Liver (tissue), 9 donors: ENCODE data around the gene ASXL1. TPM values are rescaled to one million over a fixed set of nuclear protein-coding genes. Genes with fewer than 3 reads are reported as not detected.
A peak's percentile ranks its signal among the peaks of the same experiment; 100 is the strongest.

Source experiments
- DNase-seq: peaks from one replicate; pipeline ENCODE4 v3.0.0-alpha.2; 2017; ENCODE audit warnings: low spot score
- H3K27ac ChIP-seq, 2 donors: one replicate each; pipeline ENCODE4 v1.7.0; 2013; ENCODE audit warnings: inconsistent platforms in 2 of 2, low read length in 2 of 2, control low read depth in 1 of 2, low read depth in 1 of 2, mild to moderate bottlenecking in 1 of 2
- H3K27me3 ChIP-seq, 4 donors: one replicate each; pipeline versions ENCODE4 v1.6.1 to v1.7.0; 2013; ENCODE audit warnings: low read length in 3 of 4, inconsistent platforms in 1 of 4, mild to moderate bottlenecking in 1 of 4, moderate library complexity in 1 of 4; ENCODE audit not compliant: control insufficient read depth in 4 of 4, insufficient read depth in 4 of 4
- H3K36me3 ChIP-seq, 4 donors: one replicate each; pipeline versions ENCODE4 v1.6.1 to v1.7.0; 2013; ENCODE audit warnings: low read length in 3 of 4, mild to moderate bottlenecking in 3 of 4, low read depth in 1 of 4, moderate library complexity in 1 of 4; ENCODE audit not compliant: control insufficient read depth in 4 of 4, insufficient read depth in 3 of 4
- H3K4me1 ChIP-seq, 4 donors: one replicate each; pipeline versions ENCODE4 v1.6.1 to v1.7.0; 2013; ENCODE audit warnings: low read length in 3 of 4, mild to moderate bottlenecking in 3 of 4, moderate library complexity in 1 of 4; ENCODE audit not compliant: control insufficient read depth in 4 of 4, insufficient read depth in 4 of 4
- H3K4me3 ChIP-seq, 3 donors: one replicate each; pipeline versions ENCODE4 v1.6.1 to v1.7.0; 2013; ENCODE audit warnings: low read length in 3 of 3, control low read depth in 1 of 3, low read depth in 1 of 3, mild to moderate bottlenecking in 1 of 3
- H3K9ac ChIP-seq, 2 donors: one replicate each; pipeline ENCODE4 v1.7.0; 2013; ENCODE audit warnings: low read length in 2 of 2, mild to moderate bottlenecking in 2 of 2, moderate library complexity in 2 of 2, control low read depth in 1 of 2, low read depth in 1 of 2
- H3K9me3 ChIP-seq, 4 donors: one replicate each; pipeline versions ENCODE4 v1.6.1 to v1.7.0; 2013; ENCODE audit warnings: low read length in 3 of 4; ENCODE audit not compliant: control insufficient read depth in 4 of 4
- ATF3 ChIP-seq: IDR thresholded peaks from 2 replicates; pipeline ENCODE4 v1.6.1; 2016; ENCODE audit warnings: antibody characterized with exemption
- CTCF ChIP-seq: fragments of 150-350 bp; IDR thresholded peaks from 2 replicates; pipeline ENCODE4 v1.5.1; 2017; ENCODE audit warnings: improper control_type of control experiment, low read depth, low read length; ENCODE audit not compliant: missing input control
- EGR1 ChIP-seq, 2 donors: IDR thresholded peaks; 2 replicates each; pipeline ENCODE4 v1.6.1; 2016 to 2018; ENCODE audit warnings: antibody characterized with exemption in 2 of 2, low read depth in 2 of 2
- FOXA1 ChIP-seq: IDR thresholded peaks from 2 replicates; pipeline ENCODE4 v1.6.1; 2016; ENCODE audit warnings: antibody characterized with exemption
- FOXA2 ChIP-seq: IDR thresholded peaks from 2 replicates; pipeline ENCODE4 v1.6.1; 2016; ENCODE audit warnings: antibody characterized with exemption
- GABPA ChIP-seq, 2 donors: IDR thresholded peaks in 1 of 2; conservative IDR thresholded peaks in 1 of 2; 2 replicates each; pipeline ENCODE4 v1.6.1; 2016; ENCODE audit warnings: antibody characterized with exemption in 2 of 2, mild to moderate bottlenecking in 1 of 2, moderate library complexity in 1 of 2
- HNF4A ChIP-seq, 2 donors: conservative IDR thresholded peaks; 2 replicates each; pipeline ENCODE4 v1.6.1; 2016; ENCODE audit warnings: antibody characterized with exemption in 2 of 2, mild to moderate bottlenecking in 2 of 2
- HNF4G ChIP-seq: IDR thresholded peaks from 2 replicates; pipeline ENCODE4 v1.6.1; 2016; ENCODE audit warnings: antibody characterized with exemption
- JUND ChIP-seq, 2 donors: IDR thresholded peaks; 2 replicates each; pipeline ENCODE4 v1.6.1; 2016; ENCODE audit warnings: antibody characterized with exemption in 2 of 2
- NR2F2 ChIP-seq: IDR thresholded peaks from 2 replicates; pipeline ENCODE4 v1.6.1; 2016; ENCODE audit warnings: antibody characterized with exemption
- RAD21 ChIP-seq, 2 donors: IDR thresholded peaks; 2 replicates each; pipeline ENCODE4 v1.6.1; 2016; ENCODE audit warnings: antibody characterized with exemption in 2 of 2, mild to moderate bottlenecking in 2 of 2
- RXRA ChIP-seq, 2 donors: IDR thresholded peaks; 2 replicates each; pipeline ENCODE4 v1.6.1; 2017 to 2018; ENCODE audit warnings: antibody characterized with exemption in 2 of 2, mild to moderate bottlenecking in 1 of 2
- SP1 ChIP-seq: IDR thresholded peaks from 2 replicates; pipeline ENCODE4 v1.6.1; 2018; ENCODE audit warnings: antibody characterized with exemption, mild to moderate bottlenecking
- TAF1 ChIP-seq: conservative IDR thresholded peaks from 2 replicates; pipeline ENCODE4 v1.6.1; 2016; ENCODE audit warnings: antibody characterized with exemption, mild to moderate bottlenecking
- YY1 ChIP-seq: IDR thresholded peaks from 2 replicates; pipeline ENCODE4 v1.6.1; 2016; ENCODE audit warnings: antibody characterized with exemption, mild to moderate bottlenecking
- ZBTB33 ChIP-seq: IDR thresholded peaks from 2 replicates; pipeline ENCODE4 v1.6.1; 2016; ENCODE audit warnings: antibody characterized with exemption
- WGBS: extraction: QIAGEN DNeasy Blood & Tissue Kit; methylation state at CpG from one replicate; pipeline ENCODE4 v1.1.7; 2013; 5-methylcytosine and 5-hydroxymethylcytosine counted together
- polyA plus RNA-seq, 2 donors: library from polyadenylated mRNA; stranded (reverse) in 1 of 2; unstranded in 1 of 2; fragments of 200-250 nt in 1 of 2; fragments of >200 nt in 1 of 2; fragmentation: Nextera tagmentation in 1 of 2; extraction: Ambion mirVana in 1 of 2; gene quantifications; one replicate each; pipeline versions ENCODE4 v1.2.1 to v1.2.3, GENCODE V29; 2013 to 2015
- total RNA-seq, 2 donors: library from RNA; depleted of rRNA; stranded (reverse); fragments of >200 nt; gene quantifications; one replicate each; pipeline ENCODE4 v1.2.3, GENCODE V29; 2014
- TF ChIP-seq, protein P1 (sequence below): IDR thresholded peaks from 2 replicates; pipeline ENCODE4 v1.6.1; 2016; ENCODE audit warnings: antibody characterized with exemption
- TF ChIP-seq, protein P2 (sequence below): IDR thresholded peaks from 2 replicates; pipeline ENCODE4 v1.6.1; 2016; ENCODE audit warnings: antibody characterized with exemption, mild to moderate bottlenecking
- donor health status: healthy.
- donor health status: healthy.
- donor health status: healthy.
- donor health status: healthy.
- donor health status: healthy.

The ASXL1 gene
- total and polyA plus RNA-seq, 4 donors, result 13.4 to 61.3 (median 24.5) TPM

DNA sequence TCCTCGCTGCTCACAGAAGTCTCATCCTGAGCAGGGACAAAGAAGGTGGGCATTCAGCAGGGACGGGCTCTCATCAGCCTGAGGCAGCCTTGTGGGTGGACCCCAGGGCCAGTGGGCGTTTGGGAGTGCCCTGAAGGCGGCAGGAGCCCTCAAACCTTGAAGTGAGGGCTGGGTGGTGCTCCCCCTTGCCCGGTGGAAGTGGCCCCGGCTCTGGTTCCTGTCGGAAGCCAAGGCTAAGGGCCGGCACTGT lies 116.5 kb downstream of the ASXL1 start:
- Histone ChIP-seq H3K4me1 (peaks cover 37 to 66% (median 50%) of the 10 kb centered on the region in 4 donors), H3K36me3 (no peaks in the 10 kb centered on the region), H3K9me3 (no peaks in the 10 kb centered on the region), H3K4me3 (no peak overlapping the region), H3K9ac (no peak overlapping the region), H3K27ac (peak overlapping the region; percentile 68 to 75), H3K27me3 (no peaks in the 10 kb centered on the region)
- DNase-seq, result no peak
- TF ChIP-seq NR2F2, result no peak
- no peak for TF ChIP-seq GABPA (IDR thresholded peaks at IDR 0.05 in 1 of 2, conservative IDR thresholded peaks at IDR 0.05 in 1 of 2)
- no peak for TF ChIP-seq EGR1 (IDR thresholded peaks at IDR 0.05; ENCODE audit: low read depth in 2 of 2)
- TF ChIP-seq, protein P1, sequence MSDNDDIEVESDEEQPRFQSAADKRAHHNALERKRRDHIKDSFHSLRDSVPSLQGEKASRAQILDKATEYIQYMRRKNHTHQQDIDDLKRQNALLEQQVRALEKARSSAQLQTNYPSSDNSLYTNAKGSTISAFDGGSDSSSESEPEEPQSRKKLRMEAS, result no peak
- no peak for TF ChIP-seq HNF4A (conservative IDR thresholded peaks at IDR 0.05)
- no peak for TF ChIP-seq RAD21 (IDR thresholded peaks at IDR 0.05)
- no peak for TF ChIP-seq FOXA2
- TF ChIP-seq YY1, result no peak
- no peak for TF ChIP-seq ZBTB33
- TF ChIP-seq JUND (IDR thresholded peaks at IDR 0.05), result no peak
- WGBS, result 55% methylated on average over 8 of the region's 8 CpGs

GRCh38 chr20:32474967-32475811 lies 117.1 kb downstream of the ASXL1 start:
- Histone ChIP-seq H3K9me3 (no peaks in the 10 kb centered on the region), H3K36me3 (no peaks in the 10 kb centered on the region), H3K4me3 (peak overlapping the region in 1 of 3 donors; percentile 3), H3K4me1 (peaks cover 37 to 70% (median 51%) of the 10 kb centered on the region in 4 donors), H3K27me3 (no peaks in the 10 kb centered on the region), H3K27ac (peak overlapping the region; percentile 68 to 75), H3K9ac (peak overlapping the region in 1 of 2 donors; percentile 16)
- 47% methylated on average over 28 of the region's 28 CpGs for WGBS
- no peak for TF ChIP-seq CTCF
- TF ChIP-seq RAD21 (IDR thresholded peaks at IDR 0.05), result no peak
- TF ChIP-seq SP1, result peak; percentile 32
- no peak for TF ChIP-seq TAF1
- TF ChIP-seq YY1, result no peak
- TF ChIP-seq, protein P1, result peak; percentile 15
- no peak for TF ChIP-seq ATF3
- TF ChIP-seq JUND (IDR thresholded peaks at IDR 0.05), result no peak
- no peak for TF ChIP-seq HNF4A (conservative IDR thresholded peaks at IDR 0.05)
- no peak for TF ChIP-seq HNF4G
- TF ChIP-seq GABPA (IDR thresholded peaks at IDR 0.05 in 1 of 2, conservative IDR thresholded peaks at IDR 0.05 in 1 of 2), result no peak
- peak in 1 of 2 donors; percentile 22 for TF ChIP-seq RXRA (IDR thresholded peaks at IDR 0.05)
- TF ChIP-seq, protein P2, sequence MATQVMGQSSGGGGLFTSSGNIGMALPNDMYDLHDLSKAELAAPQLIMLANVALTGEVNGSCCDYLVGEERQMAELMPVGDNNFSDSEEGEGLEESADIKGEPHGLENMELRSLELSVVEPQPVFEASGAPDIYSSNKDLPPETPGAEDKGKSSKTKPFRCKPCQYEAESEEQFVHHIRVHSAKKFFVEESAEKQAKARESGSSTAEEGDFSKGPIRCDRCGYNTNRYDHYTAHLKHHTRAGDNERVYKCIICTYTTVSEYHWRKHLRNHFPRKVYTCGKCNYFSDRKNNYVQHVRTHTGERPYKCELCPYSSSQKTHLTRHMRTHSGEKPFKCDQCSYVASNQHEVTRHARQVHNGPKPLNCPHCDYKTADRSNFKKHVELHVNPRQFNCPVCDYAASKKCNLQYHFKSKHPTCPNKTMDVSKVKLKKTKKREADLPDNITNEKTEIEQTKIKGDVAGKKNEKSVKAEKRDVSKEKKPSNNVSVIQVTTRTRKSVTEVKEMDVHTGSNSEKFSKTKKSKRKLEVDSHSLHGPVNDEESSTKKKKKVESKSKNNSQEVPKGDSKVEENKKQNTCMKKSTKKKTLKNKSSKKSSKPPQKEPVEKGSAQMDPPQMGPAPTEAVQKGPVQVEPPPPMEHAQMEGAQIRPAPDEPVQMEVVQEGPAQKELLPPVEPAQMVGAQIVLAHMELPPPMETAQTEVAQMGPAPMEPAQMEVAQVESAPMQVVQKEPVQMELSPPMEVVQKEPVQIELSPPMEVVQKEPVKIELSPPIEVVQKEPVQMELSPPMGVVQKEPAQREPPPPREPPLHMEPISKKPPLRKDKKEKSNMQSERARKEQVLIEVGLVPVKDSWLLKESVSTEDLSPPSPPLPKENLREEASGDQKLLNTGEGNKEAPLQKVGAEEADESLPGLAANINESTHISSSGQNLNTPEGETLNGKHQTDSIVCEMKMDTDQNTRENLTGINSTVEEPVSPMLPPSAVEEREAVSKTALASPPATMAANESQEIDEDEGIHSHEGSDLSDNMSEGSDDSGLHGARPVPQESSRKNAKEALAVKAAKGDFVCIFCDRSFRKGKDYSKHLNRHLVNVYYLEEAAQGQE, result peak; percentile 16
- no peak for TF ChIP-seq EGR1 (IDR thresholded peaks at IDR 0.05; ENCODE audit: low read depth in 2 of 2)
- no peak for TF ChIP-seq FOXA2
- TF ChIP-seq FOXA1, result no peak
- peak; percentile 59 for TF ChIP-seq NR2F2
- DNase-seq, result peak; percentile 72
